SK-N-MC (cell line): Measurements from ENCODE around the gene ZMIZ1.

ENCODE experiments used
- DNase-seq: peaks from one replicate; pipeline ENCODE4 v3.0.0-alpha.2; 2011; ENCODE audit warnings: low read depth, low spot score
- H3K27ac ChIP-seq: fragments of 200-600 bp; sonication (generic); 2 replicates; pipeline ENCODE4 v1.5.1; 2016; ENCODE audit warnings: mixed run types
- H3K36me3 ChIP-seq: fragments of 200-600 bp; sonication (generic); 2 replicates; pipeline ENCODE4 v1.6.1; 2017; ENCODE audit warnings: antibody characterized with exemption, low read length, mixed read lengths; ENCODE audit not compliant: insufficient read depth
- H3K4me3 ChIP-seq: fragments of 200-600 bp; sonication (generic); 2 replicates; pipeline ENCODE4 v1.5.1; 2016
- H3K9ac ChIP-seq: fragments of 200-600 bp; sonication (generic); 2 replicates; pipeline ENCODE4 v1.8.0; 2017; ENCODE audit warnings: mixed run types, mixed read lengths; ENCODE audit not compliant: insufficient read length
- H3K9me3 ChIP-seq: fragments of 200-600 bp; sonication (generic); 2 replicates; pipeline ENCODE4 v1.6.1; 2017; ENCODE audit warnings: low read depth, mild to moderate bottlenecking, antibody characterized with exemption, low read length, moderate library complexity, mixed read lengths
- EZH2 ChIP-seq: fragments of 200-600 bp; sonication (generic); IDR thresholded peaks from one replicate; pipeline ENCODE4 v1.6.1; 2017; ENCODE audit warnings: antibody characterized with exemption
- FOXP2 ChIP-seq: optimal IDR thresholded peaks from 2 replicates; pipeline ENCODE3; 2011; ENCODE audit warnings: mild to moderate bottlenecking, moderate library complexity; ENCODE audit not compliant: insufficient read depth; ENCODE audit errors: extremely low read length, control extremely low read depth
- POLR2AphosphoS5 ChIP-seq: IDR thresholded peaks from 2 replicates; pipeline ENCODE4 v1.6.1; 2012; ENCODE audit warnings: mild to moderate bottlenecking, low read depth, low read length, borderline replicate concordance

The ZMIZ1 gene

DNA sequence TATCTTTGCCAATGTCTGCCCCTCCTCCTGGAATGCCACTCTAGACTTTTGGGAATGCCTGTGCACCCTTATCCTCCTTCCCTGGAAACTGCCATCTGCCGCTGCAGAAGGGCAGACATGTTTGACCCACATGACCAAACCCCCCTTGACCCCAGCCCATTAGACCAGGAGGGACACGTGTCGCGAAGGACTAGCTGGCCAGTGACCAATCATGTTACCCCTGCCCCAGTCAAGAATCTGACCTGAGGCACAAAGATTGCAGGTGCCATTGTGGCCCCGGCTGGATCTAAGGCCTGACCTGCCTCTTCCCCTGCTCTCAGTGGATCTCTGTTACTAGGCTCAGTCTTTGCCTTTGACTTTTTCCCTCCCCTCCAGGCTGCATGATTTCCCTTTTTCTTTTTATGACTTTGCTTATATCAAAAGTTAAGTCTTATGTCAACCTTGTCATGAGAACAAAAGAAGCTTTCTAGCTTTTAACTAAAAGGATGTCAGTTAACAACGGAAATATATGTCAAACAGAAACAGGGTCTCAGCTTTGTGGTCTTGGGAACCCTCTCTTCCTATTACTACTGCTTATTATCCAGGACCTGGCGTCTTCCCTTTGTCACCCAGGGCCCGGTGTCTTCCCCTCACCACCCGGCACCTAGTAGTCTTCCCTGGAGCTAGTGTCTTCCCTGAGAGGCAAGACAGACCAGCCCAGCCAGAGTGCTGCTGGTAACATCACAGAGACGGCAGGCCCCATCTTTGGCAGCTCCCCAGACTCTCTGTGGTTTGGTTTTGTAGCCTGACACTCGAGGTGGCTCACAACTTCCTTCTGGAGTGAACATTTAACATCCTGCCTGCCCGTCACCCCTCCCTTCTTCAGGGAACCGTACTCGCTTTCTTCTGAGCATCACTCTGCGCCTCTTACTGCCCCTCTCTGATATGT, 254.1 kb downstream of the ZMIZ1 start:
- no peak for DNase-seq
- no peak overlapping the region for H3K4me3 ChIP-seq
- TF ChIP-seq POLR2AphosphoS5 (no peak), FOXP2 (no peak), EZH2 (no peak)
- no peaks in the 10 kb centered on the region for H3K36me3 ChIP-seq
- H3K27ac ChIP-seq = no peak overlapping the region
- H3K9ac ChIP-seq = no peak overlapping the region
- H3K9me3 ChIP-seq = no peaks in the 10 kb centered on the region

DNA sequence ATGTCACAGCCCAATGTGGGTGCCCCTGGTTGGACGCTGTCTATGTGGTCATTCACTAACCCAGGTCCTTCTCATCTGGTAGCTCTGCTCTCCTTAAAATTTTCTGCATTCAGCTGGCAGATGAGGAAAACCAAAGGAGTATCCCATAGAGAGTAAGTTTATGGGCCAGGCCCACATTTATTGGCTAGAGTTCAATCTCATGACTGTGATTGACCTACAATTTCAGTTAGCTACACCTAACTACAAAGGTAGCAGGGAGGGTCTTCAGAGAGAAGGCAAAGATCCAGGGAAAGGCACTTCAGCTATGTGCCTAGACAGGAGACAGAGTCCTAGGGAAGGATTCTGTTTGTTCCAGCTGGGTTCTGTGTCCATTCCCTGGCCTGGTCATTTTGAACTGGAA, 254.8 kb downstream of the ZMIZ1 start:
- no peak overlapping the region for H3K27ac ChIP-seq

DNA sequence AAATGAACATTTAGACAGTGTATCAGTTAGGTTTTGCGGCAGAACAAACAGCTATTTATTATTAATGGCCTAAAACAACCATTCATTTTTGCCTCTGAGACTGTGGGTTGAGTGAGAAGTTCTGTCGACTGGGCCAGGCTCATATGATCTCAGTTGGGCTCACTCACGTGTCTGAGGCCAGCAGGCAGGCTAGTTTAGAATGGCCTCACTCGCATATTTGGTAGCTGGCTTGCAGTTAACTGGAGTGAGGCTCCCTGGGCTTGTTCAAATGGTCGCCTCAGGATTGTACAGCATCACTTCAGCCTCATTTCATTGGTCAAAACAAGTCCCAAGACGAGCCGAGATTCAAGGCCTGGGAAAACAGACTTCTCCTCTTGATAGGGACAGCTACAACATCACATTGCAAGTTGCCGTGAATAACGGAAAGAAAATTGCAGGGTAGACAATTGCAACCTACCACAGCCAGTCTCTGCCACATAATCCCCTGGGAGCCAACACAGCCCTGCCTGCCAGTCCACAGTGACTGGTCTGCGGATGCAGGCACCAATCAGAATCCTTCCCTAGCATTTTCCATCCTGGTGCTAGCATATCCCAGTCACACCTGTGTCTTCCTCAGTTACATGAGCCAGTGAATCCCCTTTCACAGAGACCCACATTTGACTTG, 255.4 kb downstream of the ZMIZ1 start:
- H3K9ac ChIP-seq = no peak overlapping the region
- no peak overlapping the region for H3K4me3 ChIP-seq
- H3K36me3 ChIP-seq = no peaks in the 10 kb centered on the region
- H3K9me3 ChIP-seq = no peaks in the 10 kb centered on the region
- H3K27ac ChIP-seq = no peak overlapping the region
- TF ChIP-seq EZH2 (no peak), FOXP2 (no peak), POLR2AphosphoS5 (no peak)
- DNase-seq = no peak

More for the DNA sequence above, 254.8 kb downstream of the ZMIZ1 start:
- Histone ChIP-seq H3K4me3 (no peak overlapping the region), H3K9me3 (no peaks in the 10 kb centered on the region), H3K9ac (no peak overlapping the region), H3K36me3 (no peaks in the 10 kb centered on the region)
- no peak for DNase-seq
- no peak for TF ChIP-seq EZH2
- no peak for TF ChIP-seq POLR2AphosphoS5
- TF ChIP-seq FOXP2 = no peak

DNA sequence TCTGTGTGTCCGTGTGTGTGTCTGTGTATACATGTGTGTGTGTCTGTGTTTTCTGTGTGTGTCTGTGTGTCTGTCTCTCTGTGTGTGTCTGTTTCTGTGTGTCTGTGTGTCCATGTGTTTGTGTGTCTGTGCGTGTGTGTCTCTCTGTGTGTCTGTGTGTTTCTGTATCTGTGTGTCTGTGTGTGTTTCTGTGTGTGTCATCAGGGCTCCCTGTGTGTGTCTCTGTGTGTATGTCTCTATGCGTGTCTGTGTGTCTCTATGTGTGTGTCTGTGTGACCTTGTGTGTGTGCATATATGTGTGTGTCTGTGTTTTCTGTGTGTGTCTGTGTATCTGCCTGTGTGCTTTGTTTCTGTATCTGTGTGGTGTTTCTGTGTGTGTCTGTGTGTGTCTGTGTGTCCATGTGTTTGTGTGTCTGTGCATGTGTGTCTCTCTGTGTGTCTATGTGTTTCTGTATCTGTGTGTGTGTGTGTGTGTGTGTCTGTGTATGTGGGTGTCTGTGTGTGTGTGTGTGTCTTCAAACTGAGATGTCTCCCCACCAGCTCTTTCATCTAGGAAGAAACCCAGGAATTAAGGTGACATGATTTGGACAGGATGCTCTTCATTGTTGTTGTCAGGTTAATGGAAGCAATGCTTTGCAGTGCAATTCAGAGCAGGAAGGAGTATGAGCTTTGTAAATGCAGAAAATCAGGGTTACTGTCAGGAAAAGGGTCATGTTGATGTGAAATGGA, 257.8 kb downstream of the ZMIZ1 start:
- H3K36me3 ChIP-seq = no peaks in the 10 kb centered on the region
- H3K4me3 ChIP-seq = no peak overlapping the region
- no peak overlapping the region for H3K9ac ChIP-seq
- no peak for DNase-seq
- no peak overlapping the region for H3K27ac ChIP-seq
- no peaks in the 10 kb centered on the region for H3K9me3 ChIP-seq
- TF ChIP-seq EZH2 (no peak), POLR2AphosphoS5 (no peak), FOXP2 (no peak)

GRCh38 chr10:79327090-79327457, 258.3 kb downstream of the ZMIZ1 start:
- Histone ChIP-seq H3K9me3 (no peaks in the 10 kb centered on the region), H3K4me3 (no peak overlapping the region), H3K27ac (no peak overlapping the region), H3K9ac (no peak overlapping the region), H3K36me3 (no peaks in the 10 kb centered on the region)
- no peak for DNase-seq
- TF ChIP-seq EZH2 (no peak), POLR2AphosphoS5 (no peak), FOXP2 (no peak)

DNA sequence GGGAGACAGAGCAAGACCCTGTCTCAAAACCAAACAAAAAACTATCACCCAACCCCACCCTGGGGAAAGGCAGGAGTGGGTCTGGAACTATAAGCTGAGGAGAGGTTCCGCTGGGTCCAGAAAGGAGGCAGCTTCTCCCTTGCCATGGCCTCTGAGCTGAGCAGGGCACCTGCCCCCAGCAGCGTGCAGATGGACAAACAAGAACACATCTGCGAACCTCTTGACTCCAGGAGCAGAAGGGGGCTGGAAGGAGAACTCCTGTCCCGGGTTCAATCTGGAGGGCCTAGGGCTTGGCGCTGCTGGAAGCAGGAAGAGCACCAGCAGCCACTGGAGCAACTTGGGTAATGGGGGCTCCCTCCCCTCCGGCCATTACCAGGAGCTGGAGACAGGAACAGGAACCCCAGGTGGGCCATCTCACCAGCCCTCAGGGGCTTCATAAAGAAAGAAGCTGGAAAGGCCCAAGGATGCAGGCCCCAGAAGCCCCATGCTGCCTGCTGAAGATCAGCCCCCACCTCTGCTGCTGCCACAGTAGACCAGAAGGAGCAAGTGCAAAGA, 259.5 kb downstream of the ZMIZ1 start:
- Histone ChIP-seq H3K9ac (no peak overlapping the region), H3K9me3 (no peaks in the 10 kb centered on the region), H3K36me3 (no peaks in the 10 kb centered on the region), H3K27ac (no peak overlapping the region), H3K4me3 (no peak overlapping the region)
- DNase-seq = no peak
- TF ChIP-seq POLR2AphosphoS5 = no peak
- no peak for TF ChIP-seq FOXP2
- TF ChIP-seq EZH2 = no peak

DNA sequence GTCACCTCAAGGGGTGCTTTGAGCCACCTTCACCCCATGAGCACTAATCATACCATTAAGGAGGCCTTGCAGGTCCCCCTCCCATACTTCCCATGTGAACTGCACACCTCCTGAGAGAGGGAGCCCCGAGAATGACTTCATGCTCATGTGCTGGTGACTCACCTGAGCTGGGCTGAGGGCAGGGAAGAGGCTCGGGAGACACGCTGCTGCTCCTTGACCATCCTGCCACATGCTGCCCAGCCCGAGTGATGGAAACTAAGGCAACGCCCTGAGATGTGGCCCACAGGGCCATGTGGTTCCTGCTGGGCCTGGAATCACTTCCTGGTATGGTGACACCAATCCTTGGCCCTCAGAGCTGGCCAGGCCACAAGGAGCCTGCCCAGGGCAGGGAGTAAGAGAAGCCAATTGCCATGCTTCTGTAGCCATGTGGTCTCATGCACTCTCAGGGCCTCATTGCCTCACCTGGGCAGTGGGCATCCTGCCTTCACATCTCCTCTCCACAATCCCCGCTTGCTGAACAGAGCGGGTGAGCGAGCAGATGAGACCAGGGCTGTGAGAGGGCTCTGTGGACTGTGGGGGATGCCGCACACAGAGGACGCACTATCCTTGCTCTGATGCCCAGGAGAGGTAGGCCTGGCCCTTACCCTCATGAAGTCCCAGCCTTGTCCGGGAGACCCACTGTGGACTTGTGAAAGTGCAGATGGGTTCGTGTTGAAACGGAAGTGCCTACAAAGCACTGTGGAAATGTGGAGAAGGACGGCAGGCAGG, 260.2 kb downstream of the ZMIZ1 start:
- no peaks in the 10 kb centered on the region for H3K9me3 ChIP-seq
- H3K4me3 ChIP-seq = no peak overlapping the region
- no peaks in the 10 kb centered on the region for H3K36me3 ChIP-seq
- H3K9ac ChIP-seq = no peak overlapping the region
- no peak for DNase-seq
- no peak overlapping the region for H3K27ac ChIP-seq
- TF ChIP-seq EZH2 (no peak), POLR2AphosphoS5 (no peak), FOXP2 (no peak)
